Upper lobe of right lung (tissue), 1 donor: ENCODE results near the gene RPP38. TPM values are rescaled to one million over a fixed set of nuclear protein-coding genes. Genes with fewer than 3 reads are reported as not detected.

Experiments used
- ATAC-seq: fragments of 200-7000 bp; cut with Tn5 transposase; one replicate; pipeline ENCODE4 v1.9.1; 2020; ENCODE audit warnings: mild to moderate bottlenecking, moderate library complexity
- DNase-seq: peaks from one replicate; pipeline ENCODE4 v3.0.0-alpha.2; 2020
- H3K27ac ChIP-seq: fragments of 200-600 bp; one replicate; pipeline ENCODE4 v1.8.0; 2022
- H3K27me3 ChIP-seq: fragments of 200-600 bp; one replicate; pipeline ENCODE4 v1.8.0; 2022; ENCODE audit warnings: mild to moderate bottlenecking
- H3K36me3 ChIP-seq: fragments of 200-600 bp; one replicate; pipeline ENCODE4 v1.8.0; 2022
- H3K4me1 ChIP-seq: fragments of 200-600 bp; one replicate; pipeline ENCODE4 v1.8.0; 2022
- H3K4me3 ChIP-seq: fragments of 200-600 bp; one replicate; pipeline ENCODE4 v1.8.0; 2022; ENCODE audit warnings: mild to moderate bottlenecking
- H3K9me3 ChIP-seq: fragments of 200-600 bp; one replicate; pipeline ENCODE4 v1.8.0; 2022
- CTCF ChIP-seq: fragments of 200-600 bp; IDR thresholded peaks from one replicate; pipeline ENCODE4 v1.8.0; 2022; ENCODE audit warnings: antibody characterized with exemption
- intact Hi-C: fragments of 100-400 bp; cut with DNase I; formaldehyde crosslinking; loops from one replicate; pipeline ENCODE4 v1.11.0; 2022
- total RNA-seq: library from RNA; stranded (reverse); fragmentation: NEBNext Ultra II Directional; extraction: Animal tissue kit (Norgen Biotek cat#: 25700); gene quantifications from one replicate; pipeline ENCODE4 v1.2.1, GENCODE V29; 2021
- donor health status: DM: no; HTN: yes; CAD: no; lungs with severe emphysema.

The RPP38 gene
- total RNA-seq, 1 donor from 2014 or later = 15.3 TPM

GRCh38 chr10:15112657-15113056 is 15.5 kb downstream of the RPP38 start:
- H3K36me3 ChIP-seq = peaks cover 53% of the 10 kb centered on the region
- no peak for TF ChIP-seq CTCF
- H3K27me3 ChIP-seq = no peaks in the 10 kb centered on the region
- no peak for DNase-seq
- no peaks in the 10 kb centered on the region for H3K9me3 ChIP-seq
- H3K4me3 ChIP-seq = no peak overlapping the region
- no peak overlapping the region for H3K27ac ChIP-seq
- H3K4me1 ChIP-seq = no peaks in the 10 kb centered on the region
- ATAC-seq = no peak
- intact Hi-C loops = no loop called here

DNA sequence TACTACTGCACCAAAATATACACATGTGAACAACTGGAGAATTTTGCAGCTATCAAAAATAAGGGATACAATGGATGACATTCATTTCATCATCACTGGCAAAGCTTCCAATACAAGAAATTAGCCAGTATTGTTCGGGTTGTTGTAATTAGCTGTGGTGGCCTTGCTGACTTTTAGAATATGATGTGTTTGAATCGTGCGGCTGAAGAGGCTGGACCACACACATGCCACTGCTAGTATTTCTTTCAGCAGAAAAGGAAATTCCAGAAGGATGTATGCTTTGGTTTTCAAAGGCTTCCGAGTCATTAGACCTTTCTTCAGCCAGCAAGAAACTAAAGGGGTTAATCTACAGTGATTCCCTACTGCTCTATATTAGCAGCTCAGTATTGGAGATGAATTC is 16.6 kb downstream of the RPP38 start:
- intact Hi-C loops = no loop called here
- TF ChIP-seq CTCF = no peak
- DNase-seq (no peak), ATAC-seq (no peak)
- H3K27ac ChIP-seq = no peak overlapping the region
- H3K27me3 ChIP-seq = no peaks in the 10 kb centered on the region
- no peaks in the 10 kb centered on the region for H3K4me1 ChIP-seq
- H3K36me3 ChIP-seq = peaks cover 42% of the 10 kb centered on the region
- no peaks in the 10 kb centered on the region for H3K9me3 ChIP-seq
- no peak overlapping the region for H3K4me3 ChIP-seq

GRCh38 chr10:15116225-15116624 is 19.1 kb downstream of the RPP38 start:
- DNase-seq = no peak
- ATAC-seq = no peak
- Histone ChIP-seq H3K4me3 (no peak overlapping the region), H3K27ac (no peak overlapping the region), H3K9me3 (no peaks in the 10 kb centered on the region), H3K27me3 (no peaks in the 10 kb centered on the region), H3K36me3 (peaks cover 34% of the 10 kb centered on the region), H3K4me1 (no peaks in the 10 kb centered on the region)
- no peak for TF ChIP-seq CTCF
- intact Hi-C loops = no loop called here

DNA sequence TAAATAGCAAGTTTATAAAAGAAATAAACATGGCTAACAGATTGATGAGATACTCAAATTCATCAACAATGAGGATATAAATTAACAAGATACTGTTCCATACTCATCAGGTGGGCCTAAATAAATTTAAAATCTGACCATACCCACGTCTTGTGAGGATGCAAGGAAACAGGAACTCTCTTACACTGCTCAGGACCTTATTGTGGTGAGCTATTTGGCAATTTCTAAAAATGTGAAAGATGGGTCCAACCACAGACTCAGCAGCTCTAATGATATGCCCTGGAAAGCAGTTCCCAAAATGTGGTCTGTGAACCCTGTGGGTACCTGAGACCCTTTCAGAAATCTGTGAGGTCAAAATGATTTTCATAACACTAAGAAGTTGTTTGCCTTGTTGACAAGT is 21.5 kb downstream of the RPP38 start:
- no peak for ATAC-seq
- no peaks in the 10 kb centered on the region for H3K4me1 ChIP-seq

GRCh38 chr10:15120523-15120922 is 23.4 kb downstream of the RPP38 start:
- ATAC-seq (no peak), DNase-seq (no peak)
- Histone ChIP-seq H3K27me3 (no peaks in the 10 kb centered on the region), H3K4me3 (no peak overlapping the region), H3K27ac (no peak overlapping the region), H3K9me3 (no peaks in the 10 kb centered on the region), H3K4me1 (no peaks in the 10 kb centered on the region), H3K36me3 (peaks cover 23% of the 10 kb centered on the region)
- intact Hi-C loops = no loop called here
- no peak for TF ChIP-seq CTCF

More for the DNA sequence above, 21.5 kb downstream of the RPP38 start:
- no peak for TF ChIP-seq CTCF
- no peak for DNase-seq
- Histone ChIP-seq H3K36me3 (peaks cover 21% of the 10 kb centered on the region), H3K27ac (no peak overlapping the region), H3K27me3 (no peaks in the 10 kb centered on the region), H3K4me3 (no peak overlapping the region), H3K9me3 (no peaks in the 10 kb centered on the region)
- intact Hi-C loops = no loop called here

- intact Hi-C loops = no loop called here
- Histone ChIP-seq H3K27me3 (no peaks in the 10 kb centered on the region), H3K36me3 (peaks cover 31% of the 10 kb centered on the region), H3K4me1 (no peaks in the 10 kb centered on the region), H3K4me3 (no peak overlapping the region), H3K9me3 (no peaks in the 10 kb centered on the region), H3K27ac (no peak overlapping the region)
- no peak for ATAC-seq
- no peak for TF ChIP-seq CTCF
- no peak for DNase-seq
Measured at GRCh38 chr10:15121707-15122106, 24.6 kb downstream of the RPP38 start.
